ENCODE results near the gene FXYD3.

The FXYD3 gene

GRCh38 chr19:35157431-35157830 is 41.8 kb downstream of the FXYD3 start:
- no peak overlapping the region for H3K27ac ChIP-seq (ENCODE audit: low read length, poor library complexity, severe bottlenecking)
- H3K14ac ChIP-seq (ENCODE audit: low read length in 2 of 2): no peak overlapping the region
- no peak for DNase-seq
- H3K79me1 ChIP-seq (replicated peaks; ENCODE audit: low read length, poor library complexity, severe bottlenecking): peaks cover 11% of the 10 kb centered on the region
- no peak overlapping the region for H3K18ac ChIP-seq (ENCODE audit: low read depth in 1 of 2, low read length in 2 of 2)
- peaks cover 15 to 61% of the 10 kb centered on the region in 2 experiments for H3K36me3 ChIP-seq (ENCODE audit: control insufficient read depth in 1 of 2, insufficient read depth in 2 of 2, low read depth in 1 of 2, low read length in 2 of 2)
- H3K4me2 ChIP-seq (ENCODE audit: low read length, poor library complexity, severe bottlenecking): no peak overlapping the region
- no peak overlapping the region for H2BK15ac ChIP-seq (ENCODE audit: low read depth, poor library complexity, severe bottlenecking)
- H2BK12ac ChIP-seq (ENCODE audit: low read length in 2 of 2): no peak overlapping the region
- no peak overlapping the region for H3K23ac ChIP-seq (ENCODE audit: low read length in 2 of 2)
- no peak overlapping the region for H3K9ac ChIP-seq (ENCODE audit: low read length)
- no peak overlapping the region for H2AK5ac ChIP-seq (ENCODE audit: low read length, severe bottlenecking)
- 100% methylated on average over 4 of the region's 4 CpGs for WGBS
- peaks cover 13% of the 10 kb centered on the region for H3K9me3 ChIP-seq (ENCODE audit: control insufficient read depth, low read length)
- no peak overlapping the region for H4K8ac ChIP-seq (ENCODE audit: low read length)
- H3K4me3 ChIP-seq (ENCODE audit: insufficient read depth in 1 of 2, low read depth in 1 of 2, low read length in 2 of 2): no peak overlapping the region
- no peak overlapping the region for H2BK5ac ChIP-seq (ENCODE audit: low read depth, low read length, poor library complexity, severe bottlenecking)
- no peaks in the 10 kb centered on the region for H3K27me3 ChIP-seq (ENCODE audit: control insufficient read depth in 1 of 2, insufficient read depth in 1 of 2, low read length in 2 of 2)
- H4K91ac ChIP-seq (ENCODE audit: low read length): no peak overlapping the region
- H3K4me1 ChIP-seq (ENCODE audit: control insufficient read depth, insufficient read depth, low read depth, low read length): peaks cover 22% of the 10 kb centered on the region
- H3K4ac ChIP-seq (ENCODE audit: low read depth in 1 of 2, low read length in 2 of 2): no peak overlapping the region
- no peak overlapping the region for H2AFZ ChIP-seq (ENCODE audit: low read depth, low read length)
- no peak overlapping the region for H2BK120ac ChIP-seq (ENCODE audit: low read depth, low read length)

- no peak overlapping the region for H2BK12ac ChIP-seq (ENCODE audit: low read length in 2 of 2)
- no peak overlapping the region for H2AK5ac ChIP-seq (ENCODE audit: low read length, severe bottlenecking)
- H2BK15ac ChIP-seq (ENCODE audit: low read depth, poor library complexity, severe bottlenecking): no peak overlapping the region
- no peak overlapping the region for H3K9ac ChIP-seq (ENCODE audit: low read length)
- H3K9me3 ChIP-seq (ENCODE audit: control insufficient read depth, low read length): peaks cover 30% of the 10 kb centered on the region
- no peak for DNase-seq
- no peak overlapping the region for H2AFZ ChIP-seq (ENCODE audit: low read depth, low read length)
- peaks cover 16% of the 10 kb centered on the region for H3K4me1 ChIP-seq (ENCODE audit: control insufficient read depth, insufficient read depth, low read depth, low read length)
- H2BK5ac ChIP-seq (ENCODE audit: low read depth, low read length, poor library complexity, severe bottlenecking): no peak overlapping the region
- no peak overlapping the region for H3K27ac ChIP-seq (ENCODE audit: low read length, poor library complexity, severe bottlenecking)
- 96% methylated on average over 6 of the region's 8 CpGs for WGBS
- H4K8ac ChIP-seq (ENCODE audit: low read length): no peak overlapping the region
- H3K4ac ChIP-seq (ENCODE audit: low read depth in 1 of 2, low read length in 2 of 2): no peak overlapping the region
- no peak overlapping the region for H3K14ac ChIP-seq (ENCODE audit: low read length in 2 of 2)
- H3K27me3 ChIP-seq (ENCODE audit: control insufficient read depth in 1 of 2, insufficient read depth in 1 of 2, low read length in 2 of 2): no peaks in the 10 kb centered on the region
- no peak overlapping the region for H4K91ac ChIP-seq (ENCODE audit: low read length)
- H3K79me1 ChIP-seq (replicated peaks; ENCODE audit: low read length, poor library complexity, severe bottlenecking): peaks cover 11% of the 10 kb centered on the region
- no peak overlapping the region for H3K23ac ChIP-seq (ENCODE audit: low read length in 2 of 2)
- H3K36me3 ChIP-seq (ENCODE audit: control insufficient read depth in 1 of 2, insufficient read depth in 2 of 2, low read depth in 1 of 2, low read length in 2 of 2): peaks cover 21 to 83% of the 10 kb centered on the region in 2 experiments
- H3K18ac ChIP-seq (ENCODE audit: low read depth in 1 of 2, low read length in 2 of 2): no peak overlapping the region
- no peak overlapping the region for H2BK120ac ChIP-seq (ENCODE audit: low read depth, low read length)
- no peak overlapping the region for H3K4me2 ChIP-seq (ENCODE audit: low read length, poor library complexity, severe bottlenecking)
- H3K4me3 ChIP-seq (ENCODE audit: insufficient read depth in 1 of 2, low read depth in 1 of 2, low read length in 2 of 2): no peak overlapping the region
These were observed 44.0 kb downstream of the FXYD3 start for GRCh38 chr19:35159606-35160005.

GRCh38 chr19:35160629-35161433 is 45.2 kb downstream of the FXYD3 start:
- peaks cover 6% of the 10 kb centered on the region for H3K79me1 ChIP-seq (replicated peaks; ENCODE audit: low read length, poor library complexity, severe bottlenecking)
- H2BK5ac ChIP-seq (ENCODE audit: low read depth, low read length, poor library complexity, severe bottlenecking): no peak overlapping the region
- H3K4me3 ChIP-seq (ENCODE audit: insufficient read depth in 1 of 2, low read depth in 1 of 2, low read length in 2 of 2): no peak overlapping the region
- no peak overlapping the region for H4K91ac ChIP-seq (ENCODE audit: low read length)
- H3K27me3 ChIP-seq (ENCODE audit: control insufficient read depth in 1 of 2, insufficient read depth in 1 of 2, low read length in 2 of 2): no peaks in the 10 kb centered on the region
- no peak overlapping the region for H3K9ac ChIP-seq (ENCODE audit: low read length)
- WGBS: 96% methylated on average over 7 of the region's 9 CpGs
- H3K9me3 ChIP-seq (ENCODE audit: control insufficient read depth, low read length): peaks cover 43% of the 10 kb centered on the region
- no peak overlapping the region for H4K8ac ChIP-seq (ENCODE audit: low read length)
- no peak overlapping the region for H2BK15ac ChIP-seq (ENCODE audit: low read depth, poor library complexity, severe bottlenecking)
- no peak overlapping the region for H3K14ac ChIP-seq (ENCODE audit: low read length in 2 of 2)
- H2BK120ac ChIP-seq (ENCODE audit: low read depth, low read length): no peak overlapping the region
- no peak overlapping the region for H3K18ac ChIP-seq (ENCODE audit: low read depth in 1 of 2, low read length in 2 of 2)
- H3K4ac ChIP-seq (ENCODE audit: low read depth in 1 of 2, low read length in 2 of 2): no peak overlapping the region
- H3K4me1 ChIP-seq (ENCODE audit: control insufficient read depth, insufficient read depth, low read depth, low read length): peaks cover 7% of the 10 kb centered on the region
- H3K23ac ChIP-seq (ENCODE audit: low read length in 2 of 2): no peak overlapping the region
- H3K4me2 ChIP-seq (ENCODE audit: low read length, poor library complexity, severe bottlenecking): no peak overlapping the region
- no peak overlapping the region for H3K27ac ChIP-seq (ENCODE audit: low read length, poor library complexity, severe bottlenecking)
- no peak overlapping the region for H2AK5ac ChIP-seq (ENCODE audit: low read length, severe bottlenecking)
- peaks cover 24 to 95% of the 10 kb centered on the region in 2 experiments for H3K36me3 ChIP-seq (ENCODE audit: control insufficient read depth in 1 of 2, insufficient read depth in 2 of 2, low read depth in 1 of 2, low read length in 2 of 2)
- no peak overlapping the region for H2AFZ ChIP-seq (ENCODE audit: low read depth, low read length)
- DNase-seq: no peak
- no peak overlapping the region for H2BK12ac ChIP-seq (ENCODE audit: low read length in 2 of 2)

- H4K8ac ChIP-seq (ENCODE audit: low read length): no peak overlapping the region
- no peak for DNase-seq
- H2AFZ ChIP-seq (ENCODE audit: low read depth, low read length): no peak overlapping the region
- H2BK15ac ChIP-seq (ENCODE audit: low read depth, poor library complexity, severe bottlenecking): no peak overlapping the region
- H3K27me3 ChIP-seq (ENCODE audit: control insufficient read depth in 1 of 2, insufficient read depth in 1 of 2, low read length in 2 of 2): no peaks in the 10 kb centered on the region
- peaks cover 4% of the 10 kb centered on the region for H3K79me1 ChIP-seq (replicated peaks; ENCODE audit: low read length, poor library complexity, severe bottlenecking)
- peaks cover 48% of the 10 kb centered on the region for H3K9me3 ChIP-seq (ENCODE audit: control insufficient read depth, low read length)
- no peak overlapping the region for H3K14ac ChIP-seq (ENCODE audit: low read length in 2 of 2)
- no peak overlapping the region for H2BK5ac ChIP-seq (ENCODE audit: low read depth, low read length, poor library complexity, severe bottlenecking)
- H3K4me2 ChIP-seq (ENCODE audit: low read length, poor library complexity, severe bottlenecking): no peak overlapping the region
- H2BK12ac ChIP-seq (ENCODE audit: low read length in 2 of 2): no peak overlapping the region
- H4K91ac ChIP-seq (ENCODE audit: low read length): no peak overlapping the region
- peaks cover 7% of the 10 kb centered on the region for H3K4me1 ChIP-seq (ENCODE audit: control insufficient read depth, insufficient read depth, low read depth, low read length)
- no peak overlapping the region for H3K27ac ChIP-seq (ENCODE audit: low read length, poor library complexity, severe bottlenecking)
- H3K9ac ChIP-seq (ENCODE audit: low read length): no peak overlapping the region
- no peak overlapping the region for H3K4ac ChIP-seq (ENCODE audit: low read depth in 1 of 2, low read length in 2 of 2)
- H3K4me3 ChIP-seq (ENCODE audit: insufficient read depth in 1 of 2, low read depth in 1 of 2, low read length in 2 of 2): no peak overlapping the region
- no peak overlapping the region for H3K18ac ChIP-seq (ENCODE audit: low read depth in 1 of 2, low read length in 2 of 2)
- H3K23ac ChIP-seq (ENCODE audit: low read length in 2 of 2): no peak overlapping the region
- 96% methylated on average over 2 of the region's 2 CpGs for WGBS
- H2BK120ac ChIP-seq (ENCODE audit: low read depth, low read length): no peak overlapping the region
- peaks cover 29 to 100% of the 10 kb centered on the region in 2 experiments for H3K36me3 ChIP-seq (ENCODE audit: control insufficient read depth in 1 of 2, insufficient read depth in 2 of 2, low read depth in 1 of 2, low read length in 2 of 2)
- H2AK5ac ChIP-seq (ENCODE audit: low read length, severe bottlenecking): no peak overlapping the region
These were observed 45.8 kb downstream of the FXYD3 start for GRCh38 chr19:35161434-35161743.

All from mesenchymal stem cell (in vitro differentiated cells and primary cell).